Measurements from ENCODE around the gene SHMT1.

GRCh38 chr17:18356624-18357023 is 6.7 kb downstream of the SHMT1 start:
- TF ChIP-seq, protein P1, sequence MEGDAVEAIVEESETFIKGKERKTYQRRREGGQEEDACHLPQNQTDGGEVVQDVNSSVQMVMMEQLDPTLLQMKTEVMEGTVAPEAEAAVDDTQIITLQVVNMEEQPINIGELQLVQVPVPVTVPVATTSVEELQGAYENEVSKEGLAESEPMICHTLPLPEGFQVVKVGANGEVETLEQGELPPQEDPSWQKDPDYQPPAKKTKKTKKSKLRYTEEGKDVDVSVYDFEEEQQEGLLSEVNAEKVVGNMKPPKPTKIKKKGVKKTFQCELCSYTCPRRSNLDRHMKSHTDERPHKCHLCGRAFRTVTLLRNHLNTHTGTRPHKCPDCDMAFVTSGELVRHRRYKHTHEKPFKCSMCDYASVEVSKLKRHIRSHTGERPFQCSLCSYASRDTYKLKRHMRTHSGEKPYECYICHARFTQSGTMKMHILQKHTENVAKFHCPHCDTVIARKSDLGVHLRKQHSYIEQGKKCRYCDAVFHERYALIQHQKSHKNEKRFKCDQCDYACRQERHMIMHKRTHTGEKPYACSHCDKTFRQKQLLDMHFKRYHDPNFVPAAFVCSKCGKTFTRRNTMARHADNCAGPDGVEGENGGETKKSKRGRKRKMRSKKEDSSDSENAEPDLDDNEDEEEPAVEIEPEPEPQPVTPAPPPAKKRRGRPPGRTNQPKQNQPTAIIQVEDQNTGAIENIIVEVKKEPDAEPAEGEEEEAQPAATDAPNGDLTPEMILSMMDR (IDR thresholded peaks at IDR 0.05), result no peak
- TF ChIP-seq POLR2A (IDR thresholded peaks at IDR 0.05), result no peak
